Jurkat, Clone E6-1 (cell line): ENCODE data around the gene BTD.
A peak's percentile ranks its signal among the peaks of the same experiment; 100 is the strongest.

Experiments used
- DNase-seq: peaks from one replicate; pipeline ENCODE4 v3.0.0-alpha.2; 2011; ENCODE audit warnings: low read depth, low spot score
- H3K4me3 ChIP-seq: 2 replicates; pipeline ENCODE4 v1.5.1; 2011; ENCODE audit warnings: mild to moderate bottlenecking, low read length, control low read depth, moderate library complexity

The BTD gene

DNA sequence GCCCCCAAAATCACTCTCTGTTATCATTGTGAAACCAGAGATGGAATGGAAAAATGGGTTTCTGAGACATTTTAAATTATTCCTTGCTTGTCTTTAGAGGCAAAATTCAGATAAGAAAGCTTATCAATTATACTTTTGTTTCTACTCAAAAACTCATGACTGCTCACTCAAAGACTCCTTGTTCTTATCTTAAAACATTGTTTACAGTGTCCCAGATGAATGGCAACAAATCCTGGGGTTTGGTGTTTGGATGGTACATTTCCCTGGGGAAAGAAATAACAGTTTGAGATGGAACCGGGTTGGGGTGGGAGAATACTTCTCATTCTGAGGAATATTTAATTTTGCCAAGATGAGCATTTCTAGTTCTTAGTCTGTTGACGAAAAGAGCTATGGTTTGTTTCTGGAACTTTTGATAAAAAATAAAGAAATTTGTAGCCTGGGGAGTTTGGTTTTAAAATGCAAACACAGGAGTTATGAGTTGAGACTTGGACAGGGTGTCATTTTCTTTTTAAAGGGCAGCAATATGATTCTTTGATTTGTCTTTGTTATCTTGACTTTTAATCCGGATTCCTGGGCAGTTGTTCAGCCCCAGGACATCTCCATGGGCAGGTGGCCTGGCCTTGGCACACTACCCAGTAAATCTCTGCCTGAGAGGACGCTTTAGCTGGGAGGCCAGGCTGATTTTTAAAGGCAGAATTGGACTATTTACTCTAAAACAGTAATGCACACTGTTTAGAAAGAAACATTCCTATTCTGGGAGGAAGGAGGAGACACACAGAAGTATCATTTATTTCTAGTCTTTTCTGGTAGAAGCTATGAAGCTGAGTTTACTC, 32.4 kb downstream of the BTD start:
- DNase-seq, result no peak
- H3K4me3 ChIP-seq, result no peak overlapping the region

DNA sequence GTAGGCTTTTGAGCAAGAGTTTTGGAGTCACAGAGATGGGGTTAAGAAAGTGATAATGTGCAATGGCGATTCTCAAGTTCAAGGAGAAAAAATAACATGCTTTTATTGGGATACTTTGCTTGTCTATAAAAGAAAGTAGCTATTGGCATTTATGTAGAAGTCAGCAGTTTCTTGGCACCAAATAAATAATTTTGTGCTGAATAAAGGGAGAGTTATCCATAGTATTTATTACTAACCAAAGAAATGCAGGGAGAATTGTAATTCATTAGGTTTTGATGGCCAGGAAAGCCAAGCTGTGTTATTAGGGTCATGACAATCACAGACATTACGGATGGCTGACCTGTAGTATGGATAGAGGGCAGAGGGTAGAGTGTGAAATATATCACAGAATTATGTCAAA, 33.1 kb downstream of the BTD start:
- DNase-seq, result no peak
- no peak overlapping the region for H3K4me3 ChIP-seq

DNA sequence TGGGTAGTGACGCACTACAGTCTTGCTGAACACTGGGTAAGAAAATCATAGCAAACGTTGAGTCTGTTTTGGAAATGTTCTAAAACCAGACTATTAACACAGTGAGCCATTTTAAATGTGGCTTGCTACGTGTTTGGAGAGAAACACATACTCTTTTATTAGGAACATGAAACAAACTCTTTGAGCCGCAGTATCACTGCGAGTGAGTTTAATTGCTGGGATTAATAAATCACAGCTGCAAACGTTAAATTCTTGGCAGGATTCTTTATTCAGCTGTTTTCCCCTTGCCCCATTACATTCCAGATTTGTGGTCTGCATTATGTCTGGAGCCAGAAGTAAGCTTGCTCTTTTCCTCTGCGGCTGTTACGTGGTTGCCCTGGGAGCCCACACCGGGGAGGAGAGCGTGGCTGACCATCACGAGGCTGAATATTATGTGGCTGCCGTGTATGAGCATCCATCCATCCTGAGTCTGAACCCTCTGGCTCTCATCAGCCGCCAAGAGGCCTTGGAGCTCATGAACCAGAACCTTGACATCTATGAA, 33.6 kb downstream of the BTD start:
- H3K4me3 ChIP-seq, result no peak overlapping the region
- DNase-seq, result no peak

DNA sequence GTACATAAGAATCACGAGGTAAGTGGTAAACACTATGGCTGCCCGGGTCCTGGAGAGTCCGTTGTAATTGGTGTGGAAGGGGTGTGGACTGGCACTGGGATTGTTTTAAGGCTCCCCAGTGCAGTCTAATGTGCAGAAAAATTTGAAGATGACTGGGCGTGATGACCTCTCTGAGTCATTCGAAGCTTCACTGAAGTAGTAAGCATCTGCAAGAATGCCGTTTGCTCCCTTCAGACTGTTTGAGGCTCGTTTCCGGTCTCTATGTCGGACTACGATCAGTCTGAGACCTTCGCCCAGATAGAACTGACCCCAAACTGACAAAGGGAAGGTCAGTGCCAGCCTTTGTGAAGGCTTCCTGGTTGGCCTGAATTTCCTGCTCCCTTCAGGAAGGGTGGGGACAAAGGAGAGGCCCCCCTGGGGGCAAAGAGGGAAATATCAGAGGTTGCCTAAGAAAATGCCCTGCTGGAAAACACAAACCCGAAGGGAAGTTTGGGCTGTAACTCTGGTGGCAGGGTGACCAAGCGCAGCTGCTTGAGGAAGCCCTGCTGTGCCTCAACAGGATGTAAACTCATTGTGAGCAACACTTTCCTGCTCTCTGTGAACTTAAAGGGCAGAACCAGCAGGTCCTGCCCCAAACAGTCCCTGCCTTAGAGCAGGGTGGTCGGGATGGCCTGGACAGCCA, 34.6 kb downstream of the BTD start:
- no peak overlapping the region for H3K4me3 ChIP-seq
- DNase-seq, result no peak

DNA sequence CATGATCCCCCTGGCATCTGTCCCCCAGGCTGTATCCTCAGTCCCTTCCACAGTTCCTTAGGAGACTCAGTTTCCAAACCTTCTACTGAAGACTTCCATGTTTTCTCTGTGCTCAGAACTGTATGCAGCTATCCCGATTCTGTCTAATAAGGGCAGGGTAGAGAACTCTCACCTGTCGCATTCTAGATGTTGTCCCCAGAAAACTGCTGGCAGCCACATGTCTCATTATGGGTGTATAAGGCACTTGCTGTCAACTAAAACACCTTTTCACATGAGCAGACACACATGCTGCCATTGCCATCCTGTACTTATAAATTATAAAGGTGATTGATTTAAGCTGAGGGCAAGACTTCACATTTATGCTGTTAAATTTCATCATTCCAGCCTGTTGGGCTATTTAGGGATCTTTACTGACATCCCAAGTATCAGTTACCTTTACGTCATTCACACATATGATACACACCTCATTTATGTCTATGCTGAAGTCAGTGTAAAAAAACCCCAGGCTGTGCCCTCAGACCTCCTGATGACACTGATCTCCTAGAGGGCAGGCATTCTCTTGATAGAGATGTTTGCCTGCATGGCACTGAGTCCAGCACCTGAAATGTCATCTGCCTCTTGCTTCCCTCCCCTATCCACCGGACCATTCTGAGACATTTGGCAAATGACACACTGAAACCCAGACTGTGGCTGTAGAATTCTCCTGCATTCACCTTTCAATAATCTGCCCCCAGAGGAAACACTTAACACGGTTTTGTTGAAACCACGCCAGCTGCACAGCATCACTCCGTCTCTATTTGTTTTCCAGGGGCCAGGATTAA, 35.8 kb downstream of the BTD start:
- no peak overlapping the region for H3K4me3 ChIP-seq
- DNase-seq, result no peak

DNA sequence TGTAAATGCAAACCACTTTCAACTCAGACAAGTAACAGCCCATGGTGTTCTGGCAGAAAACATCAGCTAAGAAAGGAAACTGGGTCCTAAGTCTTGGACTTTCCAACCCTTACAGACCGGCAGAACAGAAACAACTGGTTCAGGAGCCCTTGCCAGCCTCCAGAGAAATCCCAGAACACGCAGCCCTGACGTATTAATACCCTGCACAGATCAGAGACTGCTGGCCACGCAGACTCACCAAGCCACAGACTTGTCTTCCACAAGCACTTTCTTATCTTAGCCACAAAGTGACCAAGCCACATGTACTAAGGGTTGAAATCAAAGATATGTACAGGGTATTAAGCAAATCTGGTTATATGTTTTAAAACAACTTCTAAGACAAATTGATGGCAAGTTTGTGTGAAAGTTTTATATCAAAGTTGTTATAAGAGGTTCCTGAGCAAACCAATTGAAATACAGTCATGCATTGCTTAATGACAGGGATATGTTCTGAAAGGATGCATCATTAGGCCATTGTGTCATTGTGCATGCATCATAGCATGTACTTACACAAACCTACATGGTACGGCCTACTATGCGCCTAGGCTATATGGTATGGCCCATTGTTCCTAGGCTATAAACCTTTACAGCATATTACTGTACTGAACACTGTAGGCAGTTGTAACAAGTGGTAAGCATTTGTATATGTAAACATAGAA, 36.8 kb downstream of the BTD start:
- DNase-seq, result no peak
- no peak overlapping the region for H3K4me3 ChIP-seq

DNA sequence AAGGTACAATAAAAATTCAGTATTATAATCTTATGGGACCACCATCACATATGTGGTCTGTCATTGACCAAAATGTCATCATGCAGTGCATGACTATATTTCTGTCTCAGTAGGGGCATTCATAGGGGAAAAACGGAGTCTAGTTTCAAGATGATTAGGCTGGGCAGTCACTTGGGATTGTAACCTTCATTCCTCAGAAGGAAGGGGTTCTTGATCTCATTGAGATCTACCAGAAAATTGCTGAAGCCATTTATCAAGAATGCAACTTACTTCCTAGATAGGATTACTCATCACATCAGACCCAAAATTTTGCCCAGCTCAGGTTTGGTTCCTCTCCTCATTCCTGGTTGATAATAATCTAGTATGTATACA, 37.3 kb downstream of the BTD start:
- H3K4me3 ChIP-seq, result no peak overlapping the region
- DNase-seq, result no peak

DNA sequence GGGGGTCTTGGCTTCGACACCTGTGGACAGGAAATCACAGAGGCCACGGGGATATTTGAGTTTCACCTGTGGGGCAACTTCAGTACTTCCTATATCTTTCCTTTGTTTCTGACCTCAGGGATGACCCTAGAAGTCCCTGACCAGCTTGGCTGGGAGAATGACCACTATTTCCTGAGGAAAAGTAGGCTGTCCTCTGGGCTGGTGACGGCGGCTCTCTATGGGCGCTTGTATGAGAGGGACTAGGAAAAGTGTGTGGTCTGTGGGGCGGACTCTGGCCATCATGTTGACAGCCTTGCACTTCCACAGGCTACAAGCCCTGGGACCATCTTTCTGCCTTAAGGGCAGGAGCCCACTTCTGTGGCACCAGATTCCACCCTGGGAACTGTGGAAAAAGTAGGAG, 43.7 kb downstream of the BTD start:
- no peak overlapping the region for H3K4me3 ChIP-seq
- DNase-seq, result no peak

- H3K4me3 ChIP-seq, result no peak overlapping the region
- no peak for DNase-seq
Observed at GRCh38 chr3:15645740-15646501, 44.4 kb downstream of the BTD start.

DNA sequence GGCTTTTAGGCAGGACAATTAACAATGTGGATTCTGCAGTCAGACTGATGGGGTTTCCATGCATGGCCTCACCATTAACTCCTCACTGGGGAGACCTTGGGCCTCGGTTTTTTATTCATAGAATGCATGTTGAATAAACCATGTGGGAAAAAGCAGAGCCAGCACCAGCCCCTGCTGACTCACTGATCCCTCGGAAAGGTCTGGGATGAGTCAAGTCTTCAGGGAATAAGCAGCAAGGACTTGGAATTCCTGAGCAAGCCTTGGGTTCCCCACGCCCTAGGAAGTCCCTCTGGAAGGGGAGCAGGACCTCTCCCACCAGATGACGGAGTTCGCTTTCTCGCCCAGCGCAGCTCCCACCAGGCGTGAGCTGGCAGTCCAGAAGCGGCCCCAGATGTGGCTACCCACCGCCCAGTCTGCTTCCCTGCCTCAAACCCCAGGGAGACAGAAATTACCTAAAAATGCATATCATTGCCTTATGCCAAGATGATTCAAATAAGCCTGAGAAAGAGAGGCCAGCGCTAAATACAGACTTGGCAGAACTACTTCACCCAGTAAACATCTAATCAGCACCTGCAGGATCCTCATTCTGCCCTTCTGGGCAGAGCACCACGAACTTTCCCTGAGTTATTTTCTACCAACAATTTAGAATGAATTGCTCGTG, 45.4 kb downstream of the BTD start:
- DNase-seq, result no peak
- no peak overlapping the region for H3K4me3 ChIP-seq

GRCh38 chr3:15647611-15648167, 46.1 kb downstream of the BTD start:
- no peak overlapping the region for H3K4me3 ChIP-seq
- DNase-seq, result peak; percentile 98

- no peak overlapping the region for H3K4me3 ChIP-seq
- DNase-seq, result no peak
Observed at GRCh38 chr3:15649341-15649740, 47.8 kb downstream of the BTD start.

GRCh38 chr3:15649858-15650257, 48.3 kb downstream of the BTD start:
- H3K4me3 ChIP-seq, result no peak overlapping the region
- no peak for DNase-seq

DNA sequence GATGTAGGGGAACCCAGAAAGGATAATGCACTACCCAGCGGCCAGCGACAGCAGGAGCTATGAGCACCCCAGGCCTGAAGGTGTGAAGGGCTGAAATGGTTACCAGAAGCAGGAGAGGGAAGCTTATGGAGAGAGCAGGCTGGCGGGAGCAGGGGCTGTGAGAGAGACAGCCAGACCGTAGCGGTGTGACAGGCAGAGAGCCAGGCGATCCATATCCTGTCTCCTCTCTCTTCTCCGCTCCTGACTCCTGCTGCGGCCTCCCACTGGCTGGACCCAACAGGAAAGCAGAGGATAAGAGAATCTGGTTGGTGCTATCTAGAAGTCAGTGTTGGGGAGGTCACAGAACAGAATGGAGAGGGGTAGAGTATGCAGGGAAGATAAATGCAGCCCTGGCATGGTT, 49.9 kb downstream of the BTD start:
- DNase-seq, result no peak
- H3K4me3 ChIP-seq, result no peak overlapping the region

GRCh38 chr3:15653321-15653720, 51.8 kb downstream of the BTD start:
- H3K4me3 ChIP-seq, result no peak overlapping the region

GRCh38 chr3:15654127-15654526, 52.6 kb downstream of the BTD start:
- DNase-seq, result no peak

More at GRCh38 chr3:15653321-15653720, 51.8 kb downstream of the BTD start:
- no peak for DNase-seq

GRCh38 chr3:15654891-15655290, 53.3 kb downstream of the BTD start:
- no peak for DNase-seq

More at GRCh38 chr3:15654127-15654526, 52.6 kb downstream of the BTD start:
- H3K4me3 ChIP-seq, result no peak overlapping the region

DNA sequence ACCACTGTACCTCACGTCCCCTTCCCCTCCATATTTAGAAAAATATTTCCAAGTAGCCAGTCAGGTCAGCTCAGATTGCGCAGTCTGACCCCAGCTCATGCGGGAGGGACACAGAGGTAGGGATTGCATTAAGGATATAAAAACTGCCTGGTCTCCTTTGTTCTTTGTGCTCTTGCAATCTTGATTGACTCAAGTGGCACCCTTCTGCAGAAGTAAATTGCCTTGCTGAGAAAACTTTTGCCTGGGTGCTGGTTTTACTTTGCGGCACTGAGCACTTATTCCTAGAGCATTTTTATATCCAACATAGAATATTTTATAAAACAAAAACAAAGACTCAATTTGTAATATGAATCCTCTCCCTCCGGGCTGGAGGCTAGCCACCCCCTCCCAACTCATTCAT, 54.8 kb downstream of the BTD start:
- no peak overlapping the region for H3K4me3 ChIP-seq

More at GRCh38 chr3:15654891-15655290, 53.3 kb downstream of the BTD start:
- H3K4me3 ChIP-seq, result no peak overlapping the region

More for the DNA sequence above, 54.8 kb downstream of the BTD start:
- DNase-seq, result no peak
